ENCODE data around the gene SPOCK2. TPM values are rescaled to one million over a fixed set of nuclear protein-coding genes. Genes with fewer than 3 reads are reported as not detected.

SPOCK2 gene
- total and polyA plus RNA-seq, 2 of the 13 experiments (the other 11 are each of a cell fraction or from before 2014, with no cell fraction given): 8.6 to 30.6 TPM

DNA sequence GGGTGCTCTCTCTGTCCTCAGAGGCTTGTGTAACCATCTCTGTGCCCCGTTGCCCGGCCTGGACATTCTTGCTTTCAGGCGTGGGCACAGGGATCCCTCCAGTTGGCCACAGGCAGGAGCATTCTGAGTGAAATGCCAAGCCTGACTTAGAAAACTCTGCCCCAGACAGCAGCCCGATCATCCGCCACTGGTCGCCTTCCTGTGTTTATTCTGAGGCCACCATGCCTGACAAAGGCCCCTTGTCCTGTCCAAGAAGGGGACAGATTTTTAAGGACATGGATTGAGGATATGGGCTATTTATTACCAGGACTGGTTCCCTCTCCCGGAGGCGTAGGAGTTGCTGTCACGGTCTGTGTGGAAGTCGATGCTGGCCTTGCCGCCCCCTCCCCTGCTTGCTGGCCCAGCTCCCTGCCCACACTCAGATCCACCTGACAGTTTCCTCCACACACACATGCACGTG lies 54.3 kb downstream of the SPOCK2 start (continued):
- no peak for TF ChIP-seq ZNF619 (CRISPR knock-in tag; IDR thresholded peaks at IDR 0.05)
- TF ChIP-seq, protein P1, sequence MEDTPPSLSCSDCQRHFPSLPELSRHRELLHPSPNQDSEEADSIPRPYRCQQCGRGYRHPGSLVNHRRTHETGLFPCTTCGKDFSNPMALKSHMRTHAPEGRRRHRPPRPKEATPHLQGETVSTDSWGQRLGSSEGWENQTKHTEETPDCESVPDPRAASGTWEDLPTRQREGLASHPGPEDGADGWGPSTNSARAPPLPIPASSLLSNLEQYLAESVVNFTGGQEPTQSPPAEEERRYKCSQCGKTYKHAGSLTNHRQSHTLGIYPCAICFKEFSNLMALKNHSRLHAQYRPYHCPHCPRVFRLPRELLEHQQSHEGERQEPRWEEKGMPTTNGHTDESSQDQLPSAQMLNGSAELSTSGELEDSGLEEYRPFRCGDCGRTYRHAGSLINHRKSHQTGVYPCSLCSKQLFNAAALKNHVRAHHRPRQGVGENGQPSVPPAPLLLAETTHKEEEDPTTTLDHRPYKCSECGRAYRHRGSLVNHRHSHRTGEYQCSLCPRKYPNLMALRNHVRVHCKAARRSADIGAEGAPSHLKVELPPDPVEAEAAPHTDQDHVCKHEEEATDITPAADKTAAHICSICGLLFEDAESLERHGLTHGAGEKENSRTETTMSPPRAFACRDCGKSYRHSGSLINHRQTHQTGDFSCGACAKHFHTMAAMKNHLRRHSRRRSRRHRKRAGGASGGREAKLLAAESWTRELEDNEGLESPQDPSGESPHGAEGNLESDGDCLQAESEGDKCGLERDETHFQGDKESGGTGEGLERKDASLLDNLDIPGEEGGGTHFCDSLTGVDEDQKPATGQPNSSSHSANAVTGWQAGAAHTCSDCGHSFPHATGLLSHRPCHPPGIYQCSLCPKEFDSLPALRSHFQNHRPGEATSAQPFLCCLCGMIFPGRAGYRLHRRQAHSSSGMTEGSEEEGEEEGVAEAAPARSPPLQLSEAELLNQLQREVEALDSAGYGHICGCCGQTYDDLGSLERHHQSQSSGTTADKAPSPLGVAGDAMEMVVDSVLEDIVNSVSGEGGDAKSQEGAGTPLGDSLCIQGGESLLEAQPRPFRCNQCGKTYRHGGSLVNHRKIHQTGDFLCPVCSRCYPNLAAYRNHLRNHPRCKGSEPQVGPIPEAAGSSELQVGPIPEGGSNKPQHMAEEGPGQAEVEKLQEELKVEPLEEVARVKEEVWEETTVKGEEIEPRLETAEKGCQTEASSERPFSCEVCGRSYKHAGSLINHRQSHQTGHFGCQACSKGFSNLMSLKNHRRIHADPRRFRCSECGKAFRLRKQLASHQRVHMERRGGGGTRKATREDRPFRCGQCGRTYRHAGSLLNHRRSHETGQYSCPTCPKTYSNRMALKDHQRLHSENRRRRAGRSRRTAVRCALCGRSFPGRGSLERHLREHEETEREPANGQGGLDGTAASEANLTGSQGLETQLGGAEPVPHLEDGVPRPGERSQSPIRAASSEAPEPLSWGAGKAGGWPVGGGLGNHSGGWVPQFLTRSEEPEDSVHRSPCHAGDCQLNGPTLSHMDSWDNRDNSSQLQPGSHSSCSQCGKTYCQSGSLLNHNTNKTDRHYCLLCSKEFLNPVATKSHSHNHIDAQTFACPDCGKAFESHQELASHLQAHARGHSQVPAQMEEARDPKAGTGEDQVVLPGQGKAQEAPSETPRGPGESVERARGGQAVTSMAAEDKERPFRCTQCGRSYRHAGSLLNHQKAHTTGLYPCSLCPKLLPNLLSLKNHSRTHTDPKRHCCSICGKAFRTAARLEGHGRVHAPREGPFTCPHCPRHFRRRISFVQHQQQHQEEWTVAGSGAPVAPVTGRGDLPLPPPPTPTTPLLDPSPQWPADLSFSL (CRISPR knock-in tag; IDR thresholded peaks at IDR 0.05): no peak; the same call in 1 of the 2 replicates
- no peak for TF ChIP-seq NFRKB (IDR thresholded peaks at IDR 0.05)
- TF ChIP-seq, protein P2, sequence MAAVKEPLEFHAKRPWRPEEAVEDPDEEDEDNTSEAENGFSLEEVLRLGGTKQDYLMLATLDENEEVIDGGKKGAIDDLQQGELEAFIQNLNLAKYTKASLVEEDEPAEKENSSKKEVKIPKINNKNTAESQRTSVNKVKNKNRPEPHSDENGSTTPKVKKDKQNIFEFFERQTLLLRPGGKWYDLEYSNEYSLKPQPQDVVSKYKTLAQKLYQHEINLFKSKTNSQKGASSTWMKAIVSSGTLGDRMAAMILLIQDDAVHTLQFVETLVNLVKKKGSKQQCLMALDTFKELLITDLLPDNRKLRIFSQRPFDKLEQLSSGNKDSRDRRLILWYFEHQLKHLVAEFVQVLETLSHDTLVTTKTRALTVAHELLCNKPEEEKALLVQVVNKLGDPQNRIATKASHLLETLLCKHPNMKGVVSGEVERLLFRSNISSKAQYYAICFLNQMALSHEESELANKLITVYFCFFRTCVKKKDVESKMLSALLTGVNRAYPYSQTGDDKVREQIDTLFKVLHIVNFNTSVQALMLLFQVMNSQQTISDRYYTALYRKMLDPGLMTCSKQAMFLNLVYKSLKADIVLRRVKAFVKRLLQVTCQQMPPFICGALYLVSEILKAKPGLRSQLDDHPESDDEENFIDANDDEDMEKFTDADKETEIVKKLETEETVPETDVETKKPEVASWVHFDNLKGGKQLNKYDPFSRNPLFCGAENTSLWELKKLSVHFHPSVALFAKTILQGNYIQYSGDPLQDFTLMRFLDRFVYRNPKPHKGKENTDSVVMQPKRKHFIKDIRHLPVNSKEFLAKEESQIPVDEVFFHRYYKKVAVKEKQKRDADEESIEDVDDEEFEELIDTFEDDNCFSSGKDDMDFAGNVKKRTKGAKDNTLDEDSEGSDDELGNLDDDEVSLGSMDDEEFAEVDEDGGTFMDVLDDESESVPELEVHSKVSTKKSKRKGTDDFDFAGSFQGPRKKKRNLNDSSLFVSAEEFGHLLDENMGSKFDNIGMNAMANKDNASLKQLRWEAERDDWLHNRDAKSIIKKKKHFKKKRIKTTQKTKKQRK (IDR thresholded peaks at IDR 0.05; ENCODE audit: low read length): no peak
- TF ChIP-seq ZNF724P (CRISPR knock-in tag; IDR thresholded peaks at IDR 0.05; ENCODE audit: borderline replicate concordance): no peak
- no peak for TF ChIP-seq ZNF577 (CRISPR knock-in tag; IDR thresholded peaks at IDR 0.05; ENCODE audit: borderline replicate concordance, low read depth)
- TF ChIP-seq, protein P3, sequence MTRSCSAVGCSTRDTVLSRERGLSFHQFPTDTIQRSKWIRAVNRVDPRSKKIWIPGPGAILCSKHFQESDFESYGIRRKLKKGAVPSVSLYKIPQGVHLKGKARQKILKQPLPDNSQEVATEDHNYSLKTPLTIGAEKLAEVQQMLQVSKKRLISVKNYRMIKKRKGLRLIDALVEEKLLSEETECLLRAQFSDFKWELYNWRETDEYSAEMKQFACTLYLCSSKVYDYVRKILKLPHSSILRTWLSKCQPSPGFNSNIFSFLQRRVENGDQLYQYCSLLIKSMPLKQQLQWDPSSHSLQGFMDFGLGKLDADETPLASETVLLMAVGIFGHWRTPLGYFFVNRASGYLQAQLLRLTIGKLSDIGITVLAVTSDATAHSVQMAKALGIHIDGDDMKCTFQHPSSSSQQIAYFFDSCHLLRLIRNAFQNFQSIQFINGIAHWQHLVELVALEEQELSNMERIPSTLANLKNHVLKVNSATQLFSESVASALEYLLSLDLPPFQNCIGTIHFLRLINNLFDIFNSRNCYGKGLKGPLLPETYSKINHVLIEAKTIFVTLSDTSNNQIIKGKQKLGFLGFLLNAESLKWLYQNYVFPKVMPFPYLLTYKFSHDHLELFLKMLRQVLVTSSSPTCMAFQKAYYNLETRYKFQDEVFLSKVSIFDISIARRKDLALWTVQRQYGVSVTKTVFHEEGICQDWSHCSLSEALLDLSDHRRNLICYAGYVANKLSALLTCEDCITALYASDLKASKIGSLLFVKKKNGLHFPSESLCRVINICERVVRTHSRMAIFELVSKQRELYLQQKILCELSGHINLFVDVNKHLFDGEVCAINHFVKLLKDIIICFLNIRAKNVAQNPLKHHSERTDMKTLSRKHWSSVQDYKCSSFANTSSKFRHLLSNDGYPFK (CRISPR knock-in tag; IDR thresholded peaks at IDR 0.05; ENCODE audit: borderline replicate concordance): no peak
- TF ChIP-seq ARID2 (CRISPR knock-in tag; IDR thresholded peaks at IDR 0.05; ENCODE audit: borderline replicate concordance): no peak
- TF ChIP-seq, protein P4, sequence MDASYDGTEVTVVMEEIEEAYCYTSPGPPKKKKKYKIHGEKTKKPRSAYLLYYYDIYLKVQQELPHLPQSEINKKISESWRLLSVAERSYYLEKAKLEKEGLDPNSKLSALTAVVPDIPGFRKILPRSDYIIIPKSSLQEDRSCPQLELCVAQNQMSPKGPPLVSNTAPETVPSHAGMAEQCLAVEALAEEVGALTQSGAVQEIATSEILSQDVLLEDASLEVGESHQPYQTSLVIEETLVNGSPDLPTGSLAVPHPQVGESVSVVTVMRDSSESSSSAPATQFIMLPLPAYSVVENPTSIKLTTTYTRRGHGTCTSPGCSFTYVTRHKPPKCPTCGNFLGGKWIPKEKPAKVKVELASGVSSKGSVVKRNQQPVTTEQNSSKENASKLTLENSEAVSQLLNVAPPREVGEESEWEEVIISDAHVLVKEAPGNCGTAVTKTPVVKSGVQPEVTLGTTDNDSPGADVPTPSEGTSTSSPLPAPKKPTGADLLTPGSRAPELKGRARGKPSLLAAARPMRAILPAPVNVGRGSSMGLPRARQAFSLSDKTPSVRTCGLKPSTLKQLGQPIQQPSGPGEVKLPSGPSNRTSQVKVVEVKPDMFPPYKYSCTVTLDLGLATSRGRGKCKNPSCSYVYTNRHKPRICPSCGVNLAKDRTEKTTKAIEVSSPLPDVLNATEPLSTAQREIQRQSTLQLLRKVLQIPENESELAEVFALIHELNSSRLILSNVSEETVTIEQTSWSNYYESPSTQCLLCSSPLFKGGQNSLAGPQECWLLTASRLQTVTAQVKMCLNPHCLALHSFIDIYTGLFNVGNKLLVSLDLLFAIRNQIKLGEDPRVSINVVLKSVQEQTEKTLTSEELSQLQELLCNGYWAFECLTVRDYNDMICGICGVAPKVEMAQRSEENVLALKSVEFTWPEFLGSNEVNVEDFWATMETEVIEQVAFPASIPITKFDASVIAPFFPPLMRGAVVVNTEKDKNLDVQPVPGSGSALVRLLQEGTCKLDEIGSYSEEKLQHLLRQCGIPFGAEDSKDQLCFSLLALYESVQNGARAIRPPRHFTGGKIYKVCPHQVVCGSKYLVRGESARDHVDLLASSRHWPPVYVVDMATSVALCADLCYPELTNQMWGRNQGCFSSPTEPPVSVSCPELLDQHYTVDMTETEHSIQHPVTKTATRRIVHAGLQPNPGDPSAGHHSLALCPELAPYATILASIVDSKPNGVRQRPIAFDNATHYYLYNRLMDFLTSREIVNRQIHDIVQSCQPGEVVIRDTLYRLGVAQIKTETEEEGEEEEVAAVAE (CRISPR knock-in tag; IDR thresholded peaks at IDR 0.05; ENCODE audit: borderline replicate concordance): no peak
- TF ChIP-seq, protein P5, sequence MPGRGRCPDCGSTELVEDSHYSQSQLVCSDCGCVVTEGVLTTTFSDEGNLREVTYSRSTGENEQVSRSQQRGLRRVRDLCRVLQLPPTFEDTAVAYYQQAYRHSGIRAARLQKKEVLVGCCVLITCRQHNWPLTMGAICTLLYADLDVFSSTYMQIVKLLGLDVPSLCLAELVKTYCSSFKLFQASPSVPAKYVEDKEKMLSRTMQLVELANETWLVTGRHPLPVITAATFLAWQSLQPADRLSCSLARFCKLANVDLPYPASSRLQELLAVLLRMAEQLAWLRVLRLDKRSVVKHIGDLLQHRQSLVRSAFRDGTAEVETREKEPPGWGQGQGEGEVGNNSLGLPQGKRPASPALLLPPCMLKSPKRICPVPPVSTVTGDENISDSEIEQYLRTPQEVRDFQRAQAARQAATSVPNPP (CRISPR knock-in tag; IDR thresholded peaks at IDR 0.05): no peak

Data from HepG2 (cell line).